SK-N-MC (cell line): ENCODE results near the gene TBC1D21.
A peak's percentile ranks its signal among the peaks of the same experiment; 100 is the strongest.

Experiments used
- DNase-seq: peaks from one replicate; pipeline ENCODE4 v3.0.0-alpha.2; 2011; ENCODE audit warnings: low read depth, low spot score
- H3K27ac ChIP-seq: fragments of 200-600 bp; sonication (generic); 2 replicates; pipeline ENCODE4 v1.5.1; 2016; ENCODE audit warnings: mixed run types
- H3K36me3 ChIP-seq: fragments of 200-600 bp; sonication (generic); 2 replicates; pipeline ENCODE4 v1.6.1; 2017; ENCODE audit warnings: antibody characterized with exemption, low read length, mixed read lengths; ENCODE audit not compliant: insufficient read depth
- H3K4me3 ChIP-seq: fragments of 200-600 bp; sonication (generic); 2 replicates; pipeline ENCODE4 v1.5.1; 2016
- H3K9ac ChIP-seq: fragments of 200-600 bp; sonication (generic); 2 replicates; pipeline ENCODE4 v1.8.0; 2017; ENCODE audit warnings: mixed run types, mixed read lengths; ENCODE audit not compliant: insufficient read length
- H3K9me3 ChIP-seq: fragments of 200-600 bp; sonication (generic); 2 replicates; pipeline ENCODE4 v1.6.1; 2017; ENCODE audit warnings: low read depth, mild to moderate bottlenecking, antibody characterized with exemption, low read length, moderate library complexity, mixed read lengths
- EZH2 ChIP-seq: fragments of 200-600 bp; sonication (generic); IDR thresholded peaks from one replicate; pipeline ENCODE4 v1.6.1; 2017; ENCODE audit warnings: antibody characterized with exemption
- FOXP2 ChIP-seq: optimal IDR thresholded peaks from 2 replicates; pipeline ENCODE3; 2011; ENCODE audit warnings: mild to moderate bottlenecking, moderate library complexity; ENCODE audit not compliant: insufficient read depth; ENCODE audit errors: extremely low read length, control extremely low read depth
- POLR2AphosphoS5 ChIP-seq: IDR thresholded peaks from 2 replicates; pipeline ENCODE4 v1.6.1; 2012; ENCODE audit warnings: mild to moderate bottlenecking, low read depth, low read length, borderline replicate concordance

The TBC1D21 gene

DNA sequence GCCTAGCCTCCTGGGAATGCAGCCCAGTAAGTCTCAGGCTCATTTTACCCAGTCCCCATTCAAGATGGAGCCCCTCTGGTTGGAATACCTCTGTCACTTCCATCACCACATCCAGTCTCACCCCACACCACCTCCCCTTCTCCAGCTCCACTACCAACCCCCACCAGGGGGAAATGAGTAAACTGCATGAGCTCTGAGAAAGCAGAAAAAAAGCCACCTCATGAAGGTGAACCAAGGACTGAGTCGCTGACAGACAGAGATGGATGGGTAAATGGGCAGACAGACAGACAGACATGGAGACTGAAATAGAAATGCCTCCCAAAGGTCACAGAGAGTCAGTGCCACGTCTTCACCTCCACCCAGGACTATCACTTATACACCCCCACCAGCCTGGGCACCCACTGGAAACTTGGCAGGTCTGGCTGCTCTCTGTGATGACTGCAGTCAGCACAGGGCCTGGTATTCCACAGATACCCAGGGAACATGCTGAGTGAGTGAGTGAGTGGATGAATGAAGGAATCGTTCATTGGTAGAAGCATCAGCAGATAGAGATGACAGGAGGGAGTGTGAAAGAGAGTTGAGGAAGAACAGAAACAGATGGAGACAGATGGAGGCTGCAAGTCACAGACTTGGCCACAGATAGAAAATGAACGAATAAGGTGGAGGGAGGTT, 48.0 kb downstream of the TBC1D21 start:
- H3K27ac ChIP-seq = no peak overlapping the region
- TF ChIP-seq FOXP2 (no peak), POLR2AphosphoS5 (no peak), EZH2 (no peak)
- no peaks in the 10 kb centered on the region for H3K9me3 ChIP-seq
- no peak overlapping the region for H3K9ac ChIP-seq
- H3K4me3 ChIP-seq = no peak overlapping the region
- no peak for DNase-seq
- H3K36me3 ChIP-seq = no peaks in the 10 kb centered on the region

DNA sequence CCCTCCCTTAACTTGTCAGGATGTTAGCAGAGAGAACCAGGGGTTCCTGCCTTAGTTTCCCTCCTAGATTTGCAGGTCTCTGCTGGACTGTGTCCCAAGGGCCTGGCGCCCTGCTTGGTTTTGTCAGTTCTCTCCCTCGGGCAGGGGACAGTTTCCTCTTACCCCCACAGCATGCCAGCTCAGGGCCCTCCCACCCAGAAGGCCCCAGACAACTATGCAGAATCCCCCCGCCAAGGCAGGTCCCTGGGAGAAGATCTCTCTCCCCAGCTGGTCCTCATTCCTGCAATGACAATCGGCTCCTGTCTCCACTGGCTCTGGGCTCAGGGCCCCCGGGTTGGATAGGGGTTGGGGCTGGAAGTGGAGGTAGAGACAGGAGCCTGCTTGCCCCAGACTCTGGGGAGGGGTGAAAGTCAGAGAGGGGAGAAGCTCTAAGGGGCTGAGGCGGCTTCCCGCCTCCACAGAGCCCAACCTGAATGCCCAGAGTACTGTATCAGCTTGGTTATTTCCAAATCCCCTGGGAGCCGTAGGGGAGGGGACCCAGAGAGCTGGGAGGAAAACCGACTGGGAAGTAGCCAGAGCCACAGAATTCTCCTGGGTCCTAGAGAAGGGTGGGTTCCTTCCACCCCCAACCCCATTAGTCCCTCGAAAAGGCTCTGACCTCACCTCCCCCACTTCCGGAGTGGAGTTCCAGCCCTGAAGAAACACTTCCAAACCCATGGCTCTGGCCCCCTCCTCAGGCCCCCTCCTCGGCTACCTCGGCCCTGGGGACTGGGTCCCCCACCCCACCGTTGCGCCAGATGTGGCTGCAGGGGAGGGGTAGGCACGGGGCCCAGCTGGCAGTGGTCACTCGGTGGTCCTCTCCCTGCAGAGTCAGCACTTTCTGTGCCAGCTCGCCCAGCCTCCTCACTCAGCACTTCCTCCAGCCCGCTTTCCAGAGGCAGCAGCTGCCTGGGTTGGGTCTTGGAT, 49.1 kb downstream of the TBC1D21 start:
- peak overlapping the region; percentile 41 for H3K9ac ChIP-seq
- no peak for TF ChIP-seq POLR2AphosphoS5
- TF ChIP-seq FOXP2 = no peak
- no peak for DNase-seq
- H3K27ac ChIP-seq = no peak overlapping the region
- H3K36me3 ChIP-seq = no peaks in the 10 kb centered on the region
- H3K4me3 ChIP-seq = peak overlapping the region; percentile 61
- no peaks in the 10 kb centered on the region for H3K9me3 ChIP-seq

DNA sequence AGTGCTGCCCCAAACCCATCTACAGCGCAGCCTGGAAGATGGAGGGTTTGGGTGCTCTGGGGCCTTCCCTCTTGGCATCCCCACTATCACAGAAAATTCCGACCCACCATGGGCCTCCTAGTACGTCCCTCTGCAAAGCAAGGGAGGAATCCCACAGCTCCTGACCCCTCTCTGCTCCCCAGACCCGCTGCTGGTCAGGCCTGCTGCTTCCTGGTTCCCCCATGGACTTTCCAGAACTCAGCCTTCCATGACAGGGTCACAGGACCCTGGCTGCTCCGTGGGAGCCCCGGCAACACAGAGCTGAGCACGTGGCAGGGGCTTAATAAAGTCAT, 49.8 kb downstream of the TBC1D21 start:
- H3K27ac ChIP-seq = no peak overlapping the region
- H3K9me3 ChIP-seq = no peaks in the 10 kb centered on the region
- H3K9ac ChIP-seq = no peak overlapping the region
- no peak for DNase-seq
- H3K36me3 ChIP-seq = no peaks in the 10 kb centered on the region
- no peak overlapping the region; the same call in 1 of the 2 replicates for H3K4me3 ChIP-seq
- TF ChIP-seq POLR2AphosphoS5 = no peak
- TF ChIP-seq FOXP2 = no peak
- no peak for TF ChIP-seq EZH2

DNA sequence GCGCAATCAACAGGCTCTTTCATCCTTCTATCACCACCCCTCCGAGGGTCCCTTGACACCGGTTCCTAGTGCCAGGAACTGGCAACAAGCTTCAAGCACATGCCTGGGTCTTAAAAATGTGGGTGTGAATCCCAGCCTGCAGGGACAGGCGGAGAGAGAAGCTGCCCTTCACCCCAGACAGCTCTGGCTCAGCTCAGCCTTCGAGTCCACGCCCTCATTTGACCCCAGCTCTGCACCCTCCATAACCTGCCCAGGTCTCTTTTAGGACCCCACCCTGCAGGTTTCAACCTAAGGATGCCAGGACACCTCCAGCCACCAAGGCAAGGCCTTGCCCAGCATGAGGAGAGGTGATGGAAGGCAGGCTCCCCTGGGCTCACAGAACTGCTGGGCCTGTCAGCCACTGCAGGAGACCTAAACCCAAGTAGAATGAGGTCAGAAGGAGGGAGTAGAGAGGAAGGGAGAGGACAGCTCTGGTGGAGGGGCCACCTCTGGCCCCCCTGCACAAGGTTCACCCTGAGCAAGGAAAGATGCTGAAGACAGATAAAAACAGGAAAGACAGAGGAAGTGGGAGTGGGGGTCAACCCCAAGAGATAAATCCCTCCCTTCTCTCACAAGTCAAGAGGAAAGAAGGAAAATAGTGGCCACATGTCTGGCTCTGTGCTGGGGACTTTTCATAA, 50.3 kb downstream of the TBC1D21 start:
- TF ChIP-seq FOXP2 = no peak
- no peak for TF ChIP-seq POLR2AphosphoS5
- TF ChIP-seq EZH2 = no peak
- Histone ChIP-seq H3K4me3 (no peak overlapping the region), H3K9me3 (no peaks in the 10 kb centered on the region), H3K9ac (no peak overlapping the region), H3K36me3 (no peaks in the 10 kb centered on the region), H3K27ac (no peak overlapping the region)
- no peak for DNase-seq

- no peak for DNase-seq
- Histone ChIP-seq H3K27ac (no peak overlapping the region), H3K36me3 (no peaks in the 10 kb centered on the region), H3K9ac (no peak overlapping the region), H3K4me3 (no peak overlapping the region), H3K9me3 (no peaks in the 10 kb centered on the region)
- no peak for TF ChIP-seq FOXP2
- TF ChIP-seq EZH2 = no peak
- no peak for TF ChIP-seq POLR2AphosphoS5
Observed at GRCh38 chr15:73924171-73924921, 51.0 kb downstream of the TBC1D21 start.

DNA sequence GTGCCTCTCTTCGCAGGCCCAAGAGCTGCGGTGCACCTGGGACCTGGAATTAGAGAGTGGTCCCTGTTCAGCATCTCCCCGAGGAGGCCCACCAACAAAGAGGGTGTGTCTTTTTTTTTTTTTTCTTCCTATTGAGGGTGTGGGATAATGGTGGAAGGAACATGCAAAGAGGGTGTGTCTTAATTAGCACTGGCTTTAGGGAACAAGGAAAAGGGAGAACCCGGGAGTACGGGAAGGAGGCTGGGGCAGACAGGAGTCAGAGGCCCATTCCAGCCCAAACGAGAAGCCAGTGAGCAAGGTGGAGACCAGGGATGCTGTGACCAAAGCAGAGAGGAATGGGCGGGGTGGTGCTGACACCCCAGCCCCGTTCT, 52.5 kb downstream of the TBC1D21 start:
- DNase-seq = no peak
- Histone ChIP-seq H3K9ac (no peak overlapping the region), H3K4me3 (no peak overlapping the region; the same call in 1 of the 2 replicates), H3K36me3 (no peaks in the 10 kb centered on the region), H3K27ac (no peak overlapping the region), H3K9me3 (no peaks in the 10 kb centered on the region)
- TF ChIP-seq FOXP2 (no peak), POLR2AphosphoS5 (no peak)

DNA sequence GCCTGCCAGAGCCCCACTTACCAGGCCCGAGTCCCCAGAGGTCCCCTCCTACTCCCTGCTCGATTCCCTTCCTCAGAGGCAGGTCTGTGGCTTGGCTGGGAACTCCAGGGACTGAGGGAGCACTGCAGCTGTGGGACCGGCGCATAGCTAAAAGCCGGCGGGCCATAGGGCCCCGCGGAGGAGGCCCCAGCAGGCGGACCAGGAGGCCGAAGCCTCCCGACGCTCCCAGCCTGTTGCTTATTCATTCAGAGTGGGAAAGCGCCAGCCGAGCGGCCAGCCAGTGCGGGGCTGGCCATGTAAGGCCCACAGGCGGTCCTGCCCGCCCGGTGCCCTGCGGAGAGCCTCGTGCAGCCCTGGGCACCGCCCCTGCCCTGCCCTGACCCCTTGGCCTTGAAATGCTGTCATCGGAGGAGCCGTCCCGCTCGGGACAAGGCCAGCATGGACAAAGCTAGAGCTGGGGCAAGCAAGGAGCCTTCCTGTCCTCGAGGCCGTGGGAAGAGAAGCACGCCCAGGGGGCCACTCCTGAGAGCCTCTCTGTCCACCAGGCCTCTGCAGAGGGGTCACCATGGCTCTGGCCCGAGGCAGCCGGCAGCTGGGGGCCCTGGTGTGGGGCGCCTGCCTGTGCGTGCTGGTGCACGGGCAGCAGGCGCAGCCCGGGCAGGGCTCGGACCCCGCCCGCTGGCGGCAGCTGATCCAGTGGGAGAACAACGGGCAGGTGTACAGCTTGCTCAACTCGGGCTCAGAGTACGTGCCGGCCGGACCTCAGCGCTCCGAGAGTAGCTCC, 53.0 kb downstream of the TBC1D21 start, which contains the start of gene LOXL1:
Gene LOXL1, plus strand, starts transcription at position 244 of the 784 bp plus-strand sequence. Its CDS starts 322 bp downstream, at position 566.
- H3K4me3 ChIP-seq = peak within 1 kb of the TSS; percentile 90
- no peak within 1 kb of the TSS for H3K27ac ChIP-seq
- DNase-seq = no peak
- TF ChIP-seq FOXP2 (no peak), EZH2 (no peak), POLR2AphosphoS5 (peak; percentile 62)
- H3K9me3 ChIP-seq = no peaks in the 10 kb centered on the region
- peak within 1 kb of the TSS; percentile 78 for H3K9ac ChIP-seq
- H3K36me3 ChIP-seq = no peaks in the 10 kb centered on the region

DNA sequence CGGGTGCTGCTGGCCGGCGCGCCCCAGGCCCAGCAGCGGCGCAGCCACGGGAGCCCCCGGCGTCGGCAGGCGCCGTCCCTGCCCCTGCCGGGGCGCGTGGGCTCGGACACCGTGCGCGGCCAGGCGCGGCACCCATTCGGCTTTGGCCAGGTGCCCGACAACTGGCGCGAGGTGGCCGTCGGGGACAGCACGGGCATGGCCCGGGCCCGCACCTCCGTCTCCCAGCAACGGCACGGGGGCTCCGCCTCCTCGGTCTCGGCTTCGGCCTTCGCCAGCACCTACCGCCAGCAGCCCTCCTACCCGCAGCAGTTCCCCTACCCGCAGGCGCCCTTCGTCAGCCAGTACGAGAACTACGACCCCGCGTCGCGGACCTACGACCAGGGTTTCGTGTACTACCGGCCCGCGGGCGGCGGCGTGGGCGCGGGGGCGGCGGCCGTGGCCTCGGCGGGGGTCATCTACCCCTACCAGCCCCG, 53.7 kb downstream of the TBC1D21 start:
- no peak for DNase-seq
- TF ChIP-seq EZH2 = no peak
- TF ChIP-seq FOXP2 = no peak
- TF ChIP-seq POLR2AphosphoS5 = no peak
- Histone ChIP-seq H3K9me3 (no peaks in the 10 kb centered on the region), H3K36me3 (no peaks in the 10 kb centered on the region), H3K4me3 (peak overlapping the region; percentile 90), H3K27ac (no peak overlapping the region), H3K9ac (peak overlapping the region; percentile 78)
